ENCODE data around the gene ABCA1.

- TF ChIP-seq CTCF (IDR thresholded peaks at IDR 0.05 in 2 of 3, conservative IDR thresholded peaks at IDR 0.05 in 1 of 3; ENCODE audit: control insufficient read depth in 2 of 3, extremely low read depth in 1 of 3, insufficient read depth in 1 of 3, low read depth in 3 of 3, low read length in 3 of 3) (no peak), USF1 (IDR thresholded peaks at IDR 0.05; ENCODE audit: borderline replicate concordance, extremely low read length, insufficient read depth, low read depth, low read length) (no peak), REST (IDR thresholded peaks at IDR 0.05; ENCODE audit: low read depth, low read length) (no peak), KDM1A (IDR thresholded peaks at IDR 0.05; ENCODE audit: borderline replicate concordance) (no peak), MYB (IDR thresholded peaks at IDR 0.05; ENCODE audit: borderline replicate concordance, low read depth, low read length) (no peak)
Observed at GRCh38 chr9:104972242-104972866, 44.4 kb upstream of the ABCA1 start.
